K562 (cell line): ENCODE measurements around the gene VARS1. TPM values are rescaled to one million over a fixed set of nuclear protein-coding genes. Genes with fewer than 3 reads are reported as not detected.

Source experiments
- CHD7 ChIP-seq: fragments of 200-600 bp; sonication (generic); IDR thresholded peaks from one replicate; pipeline ENCODE4 v1.6.1; 2012; ENCODE audit warnings: mild to moderate bottlenecking, low read depth, low read length, inconsistent platforms
- GATAD2A ChIP-seq: fragments of 450-650 bp; IDR thresholded peaks from 2 replicates; pipeline ENCODE4 v1.6.1; 2017
- MCM2 ChIP-seq: fragments of 450-650 bp; IDR thresholded peaks from 2 replicates; pipeline ENCODE4 v1.6.1; 2017; ENCODE audit warnings: low read depth, mild to moderate bottlenecking
- NKRF ChIP-seq: fragments of 450-650 bp; IDR thresholded peaks from 2 replicates; pipeline ENCODE4 v1.6.1; 2016; ENCODE audit warnings: borderline replicate concordance
- SIRT6 ChIP-seq: IDR thresholded peaks from one replicate; pipeline ENCODE4 v1.6.1; 2012; ENCODE audit warnings: low read depth, mild to moderate bottlenecking, control low read depth, inconsistent platforms, low read length, moderate library complexity
- SP1 ChIP-seq: sonication (generic); formaldehyde crosslinking; IDR thresholded peaks from 2 replicates; pipeline ENCODE4 v1.8.1; 2022; ENCODE audit warnings: mild to moderate bottlenecking, missing genetic modification reagents
- ZNF197 ChIP-seq: fragments of 200-800 bp; sonication (Bioruptor generic); IDR thresholded peaks from 2 replicates; pipeline ENCODE4 v1.6.1; 2016; ENCODE audit warnings: low read depth, missing genetic modification characterization, missing compliant biosample characterization
- ZNF699 ChIP-seq: fragments of 250-450 bp; sonication (Bioruptor Pico); IDR thresholded peaks from 2 replicates; pipeline ENCODE4 v1.8.0; 2021; ENCODE audit warnings: mild to moderate bottlenecking, moderate library complexity; ENCODE audit not compliant: insufficient replicate concordance
- ZNF77 ChIP-seq: fragments of 250-450 bp; sonication (Bioruptor Pico); IDR thresholded peaks from 2 replicates; pipeline ENCODE4 v1.5.0; 2020
- polyA plus RNA-seq, 8 experiments: library from polyadenylated mRNA; depleted of rRNA in 4 of 8; stranded (reverse) in 5 of 8; unstranded in 3 of 8; fragments of >200 nt; fragmentation: Nextera tagmentation in 2 of 8; fragmentation: Illumina TruSeq in 1 of 8; extraction: Ambion mirVana in 2 of 8; extraction: Trizol in 1 of 8; gene quantifications; 2 replicates each; pipeline versions ENCODE4 v1.2.1 to v1.2.3, GENCODE V29; 2011 to 2014; ENCODE audit warnings: inconsistent platforms in 1 of 8, missing spikeins in 1 of 8
- total RNA-seq, 7 experiments: library from RNA; depleted of rRNA in 6 of 7; stranded (reverse); fragments of >200 nt in 6 of 7; fragmentation: Illumina TruSeq in 2 of 7; extraction: Trizol in 2 of 7; gene quantifications; 2 replicates each; pipeline versions ENCODE4 v1.2.1 to v1.2.3, GENCODE V29; 2011 to 2021; ENCODE audit warnings: low replicate concordance in 1 of 7
- TF ChIP-seq, protein P1 (sequence below): IDR thresholded peaks from 2 replicates; pipeline ENCODE4 v1.6.1; 2014; ENCODE audit warnings: antibody characterized with exemption
- TF ChIP-seq, protein P2 (sequence below): sonication (generic); IDR thresholded peaks from 2 replicates; pipeline ENCODE4 v1.6.1; 2016

Gene VARS1
- total and polyA plus RNA-seq, 9 of the 15 experiments (the other 6 are each of a cell fraction or from before 2014, with no cell fraction given), result 2.9 to 488 (median 130) TPM

DNA sequence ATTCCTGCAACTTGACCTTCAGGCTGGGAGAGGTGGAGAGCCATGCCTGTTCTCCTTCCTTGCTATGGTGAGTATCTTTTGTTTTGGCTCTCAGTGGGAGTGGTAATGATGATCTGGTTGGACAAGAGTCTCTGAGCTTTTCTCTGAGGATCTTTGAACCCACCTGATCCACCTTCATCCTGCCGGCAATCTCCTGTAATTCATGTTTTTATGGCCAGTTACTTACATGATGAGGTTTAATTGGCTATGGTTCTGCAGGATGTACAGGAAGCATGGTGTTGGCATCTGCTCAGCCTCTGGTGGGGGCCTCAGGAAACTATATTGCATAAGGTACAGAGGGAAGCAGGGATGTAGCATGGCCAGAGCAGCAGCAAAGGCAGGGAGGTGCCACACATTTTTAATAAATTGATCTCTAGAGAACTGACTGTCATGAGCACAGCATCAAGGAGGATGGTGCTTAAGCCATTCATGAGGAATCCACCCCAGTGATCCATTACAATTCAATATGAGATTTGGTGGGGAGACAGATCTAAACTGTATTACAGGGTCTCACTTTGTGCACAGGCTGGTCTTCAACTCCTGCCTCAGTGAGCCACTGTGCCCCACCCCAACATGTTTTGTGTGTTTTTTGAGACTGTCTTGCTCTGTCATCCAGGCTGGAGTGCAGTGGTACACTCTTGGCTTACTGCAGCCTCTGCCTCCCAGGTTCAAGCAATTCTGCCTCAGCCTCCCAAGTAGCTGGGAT, 42.0 kb upstream of the VARS1 start (continued):
- TF ChIP-seq CHD7, result no peak
- no peak for TF ChIP-seq SIRT6
- no peak for TF ChIP-seq NKRF
- TF ChIP-seq, protein P1, sequence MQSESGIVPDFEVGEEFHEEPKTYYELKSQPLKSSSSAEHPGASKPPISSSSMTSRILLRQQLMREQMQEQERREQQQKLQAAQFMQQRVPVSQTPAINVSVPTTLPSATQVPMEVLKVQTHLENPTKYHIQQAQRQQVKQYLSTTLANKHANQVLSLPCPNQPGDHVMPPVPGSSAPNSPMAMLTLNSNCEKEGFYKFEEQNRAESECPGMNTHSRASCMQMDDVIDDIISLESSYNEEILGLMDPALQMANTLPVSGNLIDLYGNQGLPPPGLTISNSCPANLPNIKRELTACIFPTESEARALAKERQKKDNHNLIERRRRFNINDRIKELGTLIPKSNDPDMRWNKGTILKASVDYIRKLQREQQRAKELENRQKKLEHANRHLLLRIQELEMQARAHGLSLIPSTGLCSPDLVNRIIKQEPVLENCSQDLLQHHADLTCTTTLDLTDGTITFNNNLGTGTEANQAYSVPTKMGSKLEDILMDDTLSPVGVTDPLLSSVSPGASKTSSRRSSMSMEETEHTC, result no peak
- no peak for TF ChIP-seq ZNF77 (CRISPR knock-in tag)
- TF ChIP-seq ZNF699, result no peak
- no peak for TF ChIP-seq SP1 (CRISPR knock-in tag)
- TF ChIP-seq, protein P2, sequence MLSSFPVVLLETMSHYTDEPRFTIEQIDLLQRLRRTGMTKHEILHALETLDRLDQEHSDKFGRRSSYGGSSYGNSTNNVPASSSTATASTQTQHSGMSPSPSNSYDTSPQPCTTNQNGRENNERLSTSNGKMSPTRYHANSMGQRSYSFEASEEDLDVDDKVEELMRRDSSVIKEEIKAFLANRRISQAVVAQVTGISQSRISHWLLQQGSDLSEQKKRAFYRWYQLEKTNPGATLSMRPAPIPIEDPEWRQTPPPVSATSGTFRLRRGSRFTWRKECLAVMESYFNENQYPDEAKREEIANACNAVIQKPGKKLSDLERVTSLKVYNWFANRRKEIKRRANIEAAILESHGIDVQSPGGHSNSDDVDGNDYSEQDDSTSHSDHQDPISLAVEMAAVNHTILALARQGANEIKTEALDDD, result no peak
- TF ChIP-seq MCM2, result no peak
- TF ChIP-seq GATAD2A, result no peak
- TF ChIP-seq ZNF197 (CRISPR knock-in tag), result no peak
